Ureter (tissue), 1 donor: ENCODE results near the gene MBNL2. TPM values are rescaled to one million over a fixed set of nuclear protein-coding genes. Genes with fewer than 3 reads are reported as not detected.
A peak's percentile ranks its signal among the peaks of the same experiment; 100 is the strongest.

Experiments used
- DNase-seq: peaks from one replicate; pipeline ENCODE4 v3.0.0-alpha.2; 2020; ENCODE audit warnings: low spot score
- total RNA-seq: library from RNA; stranded (reverse); gene quantifications from one replicate; pipeline ENCODE4 v1.2.4, GENCODE V29; 2023
- donor health status: DM: yes; HTN: yes; CAD: no.

MBNL2 gene
- total RNA-seq, 1 donor from 2014 or later: 89.0 TPM

- DNase-seq: no peak
Observed at GRCh38 chr13:97414392-97414791, 192.3 kb downstream of the MBNL2 start.

GRCh38 chr13:97417698-97418097 lies 195.6 kb downstream of the MBNL2 start:
- DNase-seq: no peak

- DNase-seq: no peak
Observed at GRCh38 chr13:97422118-97423054, 200.3 kb downstream of the MBNL2 start.

- no peak for DNase-seq
Observed at GRCh38 chr13:97423300-97424045, 201.3 kb downstream of the MBNL2 start.

- DNase-seq: no peak
Observed at GRCh38 chr13:97425590-97425989, 203.5 kb downstream of the MBNL2 start.

- no peak for DNase-seq
Observed at GRCh38 chr13:97426695-97427094, 204.6 kb downstream of the MBNL2 start.

GRCh38 chr13:97429681-97430081 lies 207.5 kb downstream of the MBNL2 start:
- no peak for DNase-seq

GRCh38 chr13:97430296-97430695 lies 208.2 kb downstream of the MBNL2 start:
- no peak for DNase-seq

GRCh38 chr13:97431171-97431764 lies 209.1 kb downstream of the MBNL2 start:
- DNase-seq: no peak

GRCh38 chr13:97432232-97432916 lies 210.2 kb downstream of the MBNL2 start:
- no peak for DNase-seq

GRCh38 chr13:97432917-97433726 lies 211.0 kb downstream of the MBNL2 start:
- DNase-seq: peak; percentile 99

GRCh38 chr13:97433727-97434396 lies 211.7 kb downstream of the MBNL2 start, which contains the start of gene RAP2A:
TSS of gene RAP2A (plus strand) at chr13:97434169. CDS start at chr13:97434471, 302 bp downstream.
- DNase-seq: peak; percentile 91

- DNase-seq: peak; percentile 57
Observed at GRCh38 chr13:97434397-97435201, 212.5 kb downstream of the MBNL2 start.

GRCh38 chr13:97435323-97435722 lies 213.2 kb downstream of the MBNL2 start:
- no peak for DNase-seq

- no peak for DNase-seq
Observed at GRCh38 chr13:97435794-97436193, 213.7 kb downstream of the MBNL2 start.

GRCh38 chr13:97436845-97437244 lies 214.7 kb downstream of the MBNL2 start:
- DNase-seq: no peak

GRCh38 chr13:97437729-97438128 lies 215.6 kb downstream of the MBNL2 start:
- no peak for DNase-seq

GRCh38 chr13:97438856-97439595 lies 216.9 kb downstream of the MBNL2 start:
- no peak for DNase-seq
